Adipose tissue (tissue), 3 donors: Measurements from ENCODE around the gene FAH. TPM values are rescaled to one million over a fixed set of nuclear protein-coding genes. Genes with fewer than 3 reads are reported as not detected.
"Not testable (repeated sequence)": the region's sequence is repeated elsewhere in the genome, so short reads cannot be mapped to it uniquely, and the experiment has no call there.

Source experiments
- H3K27ac ChIP-seq: one replicate; pipeline ENCODE4 v1.5.1; 2013; ENCODE audit warnings: low read depth, low read length
- WGBS, 3 donors: extraction: QIAGEN DNeasy Blood & Tissue Kit; methylation state at CpG; one replicate each; pipeline ENCODE4 v1.1.7; 2013; 5-methylcytosine and 5-hydroxymethylcytosine counted together
- polyA plus RNA-seq, 3 donors: library from polyadenylated mRNA; stranded (reverse); fragments of 200-250 nt; gene quantifications; one replicate each; pipeline ENCODE4 v1.2.3, GENCODE V29; 2013
- donor health status: healthy with polysubstance abuse.
- donor health status: Bipolar disorder and iron deficiency.
- donor health status: healthy.

Gene FAH
- polyA plus RNA-seq, 3 donors = 25.3 to 239 (median 78.1) TPM

DNA sequence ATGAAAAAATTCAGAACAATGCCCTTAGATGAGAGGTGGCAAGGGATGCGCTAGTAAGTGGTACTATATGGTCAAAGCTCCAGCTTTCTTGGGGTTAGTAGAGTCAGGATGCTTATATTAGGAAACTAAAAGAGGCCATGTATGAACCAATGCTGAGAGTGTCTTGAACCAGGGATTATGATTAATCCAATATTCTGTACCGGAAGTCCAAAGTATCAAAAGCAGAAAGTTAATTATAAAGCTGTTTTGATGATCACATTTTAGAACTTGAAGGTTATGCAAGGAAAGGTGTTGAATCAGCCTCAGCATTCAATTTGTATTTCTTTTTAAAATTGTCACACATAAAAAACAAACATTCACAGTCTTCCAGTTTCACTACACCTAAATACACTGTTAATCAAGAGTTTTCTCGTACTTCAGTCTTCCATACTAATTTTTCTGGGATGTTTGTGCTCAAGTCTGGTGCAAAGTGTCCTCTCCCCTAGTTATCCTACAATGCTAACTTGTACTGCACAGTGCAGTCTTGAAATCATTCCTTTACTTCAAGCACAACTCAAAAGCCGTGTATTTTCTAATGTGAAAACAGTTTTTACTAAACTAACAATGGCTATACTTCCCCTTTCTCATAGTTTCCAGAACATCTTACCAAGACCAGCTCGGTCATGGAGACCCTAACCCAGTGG lies 10.7 kb upstream of the FAH start:
- no peak overlapping the region for H3K27ac ChIP-seq
- WGBS, 3 donors = 88 to 94% (median 90%) methylated on average over 5 of the region's 5 CpGs

DNA sequence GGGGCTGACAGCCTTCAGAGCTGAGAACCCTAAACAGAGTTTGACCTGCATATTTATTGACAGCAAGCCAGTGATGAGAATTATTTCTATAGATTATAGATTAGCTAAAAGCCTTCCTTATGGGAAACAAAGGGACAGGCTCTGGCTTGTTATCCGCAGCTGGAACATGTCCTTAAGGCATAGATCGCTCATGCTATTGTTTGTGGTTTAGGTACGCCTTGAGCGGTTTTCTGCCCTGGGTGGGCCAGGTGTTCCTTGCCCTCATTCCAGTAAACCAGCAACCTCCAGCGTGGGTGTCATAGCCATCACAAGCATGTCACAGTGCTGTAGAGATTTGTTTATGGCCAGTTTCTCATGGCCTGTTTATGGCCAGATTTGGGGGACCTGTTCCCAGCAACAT lies 10.2 kb upstream of the FAH start:
- 92 to 95% (median 94%) methylated on average over 5 of the region's 5 CpGs for WGBS, 3 donors
- H3K27ac ChIP-seq = no peak overlapping the region

DNA sequence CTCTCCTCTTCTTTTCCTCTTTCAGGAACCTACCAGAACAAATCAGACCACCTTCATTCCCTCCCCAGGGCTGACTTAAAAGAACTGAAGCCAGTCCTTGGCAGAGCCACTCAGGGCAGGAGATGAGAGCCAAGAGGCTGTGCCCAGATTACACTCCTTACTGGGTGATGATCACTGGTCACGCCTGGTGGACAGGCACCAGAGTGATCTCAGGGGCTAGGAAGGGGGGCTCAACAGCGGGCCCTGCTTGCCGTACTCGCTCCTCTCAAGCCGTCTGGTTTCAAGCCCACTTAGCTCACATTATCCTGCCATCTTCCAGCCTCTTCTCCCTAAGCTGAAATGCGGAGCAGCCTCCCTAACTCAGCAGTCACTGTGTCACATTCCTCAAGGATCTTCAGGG lies 1.7 kb upstream of the FAH start:
- no peak overlapping the region for H3K27ac ChIP-seq
- WGBS, 3 donors = 75 to 78% (median 77%) methylated on average over 6 of the region's 6 CpGs

DNA sequence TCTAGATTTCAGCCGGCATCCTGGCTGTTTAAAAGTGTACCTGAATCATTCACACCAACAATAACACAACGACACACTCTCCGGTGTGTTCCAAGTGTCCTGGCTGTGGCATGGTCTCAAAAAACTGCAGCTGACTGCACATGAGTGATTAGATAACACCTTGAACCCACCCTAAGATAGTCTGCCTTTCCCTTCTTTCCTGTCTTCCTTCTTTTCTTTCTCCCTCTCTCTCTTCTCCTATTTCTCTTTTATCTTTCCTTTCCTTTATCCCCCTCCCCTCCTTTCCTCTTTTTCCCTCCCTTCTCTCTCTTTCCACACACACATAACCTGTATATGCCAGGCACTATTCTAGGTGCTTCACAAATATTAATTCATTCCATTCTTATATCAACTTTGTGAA lies 1.2 kb upstream of the FAH start:
- WGBS, 3 donors = 50 to 67% (median 65%) methylated on average over 3 of the region's 3 CpGs
- H3K27ac ChIP-seq = no peak overlapping the region

DNA sequence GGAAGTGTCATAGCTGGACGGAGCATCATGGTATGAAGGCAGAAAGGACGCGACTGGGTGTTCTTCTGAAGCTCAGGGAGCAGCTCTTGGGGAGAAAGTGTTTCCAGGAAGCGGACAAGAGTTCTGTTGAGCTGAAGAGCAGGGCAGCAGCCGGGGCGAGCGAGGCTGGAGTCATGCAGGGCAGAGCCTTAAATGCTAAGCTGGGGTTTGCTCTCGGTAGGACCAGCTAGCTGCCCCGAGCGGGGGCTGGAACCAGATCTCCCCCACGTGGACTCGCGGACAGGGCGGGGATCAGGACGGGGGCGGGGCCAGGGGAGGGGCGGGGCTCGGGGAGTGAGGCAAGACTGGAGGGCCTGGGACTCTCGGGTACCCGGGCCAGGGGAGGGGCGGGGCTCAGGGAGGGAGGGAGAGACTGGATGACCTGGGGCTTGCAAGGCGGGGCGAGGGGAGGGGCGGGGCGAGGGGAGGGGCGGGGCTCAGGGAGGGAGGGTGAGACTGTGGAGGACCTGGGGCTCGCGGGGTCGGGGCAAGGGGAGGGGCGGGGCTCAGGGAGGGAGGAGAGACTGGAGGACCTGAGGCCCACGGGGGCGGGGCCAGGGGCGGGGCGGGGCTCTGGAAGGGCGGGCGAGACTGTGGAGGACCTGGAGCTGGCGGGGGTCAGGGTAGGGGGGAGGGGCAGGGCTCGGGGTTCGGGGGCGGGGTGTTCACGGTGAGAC lies 461 bp upstream of the FAH start:
- 1 to 3% (median 2%) methylated on average over 15 to 35 of the region's 41 CpGs for WGBS, 3 donors
- H3K27ac ChIP-seq = no peak overlapping the region

DNA sequence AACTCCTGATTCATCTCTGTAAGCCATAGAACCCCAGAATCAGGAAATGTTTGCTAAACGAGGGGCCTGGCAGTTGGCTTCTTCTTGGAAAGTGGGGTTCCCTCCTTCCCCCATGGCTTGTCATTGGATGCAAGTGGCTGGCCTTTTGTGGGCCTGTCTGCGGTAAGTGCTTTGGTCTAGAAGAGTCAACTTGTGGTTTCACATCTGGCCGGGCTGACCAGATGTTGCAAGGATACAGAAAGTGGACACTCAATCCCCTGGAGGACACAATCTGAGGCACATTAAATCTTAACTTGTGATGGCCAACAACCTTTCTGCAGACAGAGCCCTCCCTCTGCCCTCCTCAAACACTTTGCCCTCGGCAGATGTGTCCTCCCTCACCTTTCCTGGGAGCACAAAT lies 1.1 kb downstream of the FAH start:
- WGBS, 3 donors = 41 to 84% (median 42%) methylated on average over 4 of the region's 4 CpGs
- H3K27ac ChIP-seq = no peak overlapping the region

DNA sequence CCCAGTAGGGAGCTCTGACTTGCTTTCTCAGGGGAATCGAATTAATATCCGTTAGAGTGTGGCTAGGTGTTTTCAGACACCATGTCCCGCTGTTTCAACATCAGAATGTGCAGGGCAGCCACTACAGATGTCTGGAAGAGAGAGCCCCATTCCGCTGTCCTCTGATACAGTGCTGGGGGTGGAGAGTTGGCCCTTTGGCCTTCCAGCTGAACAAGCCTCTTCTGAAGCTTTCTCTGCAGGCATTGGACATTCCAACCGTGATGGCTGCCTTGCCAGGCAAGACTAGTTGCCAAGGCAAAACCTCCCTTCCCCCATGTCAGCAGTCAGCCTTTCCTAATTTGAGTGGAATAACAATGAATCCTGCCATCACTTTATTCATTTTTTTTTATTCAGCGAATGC lies 1.5 kb downstream of the FAH start:
- H3K27ac ChIP-seq = no peak overlapping the region
- WGBS, 3 donors = 75 to 87% (median 78%) methylated on average over 6 of the region's 6 CpGs

DNA sequence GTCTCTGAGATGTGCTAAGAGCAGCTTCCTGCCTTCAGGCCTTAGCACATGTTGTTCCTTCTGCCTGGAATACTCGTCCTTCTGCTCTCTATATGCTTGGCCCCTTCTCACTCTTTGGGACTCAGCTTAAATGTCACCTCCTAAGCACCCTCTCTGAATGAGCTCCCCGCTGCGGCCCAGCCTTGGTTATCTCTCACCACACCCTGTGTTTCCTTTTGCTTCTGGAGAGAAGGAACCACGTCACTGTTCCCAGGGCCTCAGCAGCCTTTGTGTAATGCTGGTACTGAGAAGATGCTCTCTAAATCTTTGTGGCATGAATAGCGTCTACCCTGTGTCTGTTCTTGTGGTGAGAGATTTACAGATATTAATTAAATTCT lies 2.2 kb downstream of the FAH start:
- no peak overlapping the region for H3K27ac ChIP-seq

DNA sequence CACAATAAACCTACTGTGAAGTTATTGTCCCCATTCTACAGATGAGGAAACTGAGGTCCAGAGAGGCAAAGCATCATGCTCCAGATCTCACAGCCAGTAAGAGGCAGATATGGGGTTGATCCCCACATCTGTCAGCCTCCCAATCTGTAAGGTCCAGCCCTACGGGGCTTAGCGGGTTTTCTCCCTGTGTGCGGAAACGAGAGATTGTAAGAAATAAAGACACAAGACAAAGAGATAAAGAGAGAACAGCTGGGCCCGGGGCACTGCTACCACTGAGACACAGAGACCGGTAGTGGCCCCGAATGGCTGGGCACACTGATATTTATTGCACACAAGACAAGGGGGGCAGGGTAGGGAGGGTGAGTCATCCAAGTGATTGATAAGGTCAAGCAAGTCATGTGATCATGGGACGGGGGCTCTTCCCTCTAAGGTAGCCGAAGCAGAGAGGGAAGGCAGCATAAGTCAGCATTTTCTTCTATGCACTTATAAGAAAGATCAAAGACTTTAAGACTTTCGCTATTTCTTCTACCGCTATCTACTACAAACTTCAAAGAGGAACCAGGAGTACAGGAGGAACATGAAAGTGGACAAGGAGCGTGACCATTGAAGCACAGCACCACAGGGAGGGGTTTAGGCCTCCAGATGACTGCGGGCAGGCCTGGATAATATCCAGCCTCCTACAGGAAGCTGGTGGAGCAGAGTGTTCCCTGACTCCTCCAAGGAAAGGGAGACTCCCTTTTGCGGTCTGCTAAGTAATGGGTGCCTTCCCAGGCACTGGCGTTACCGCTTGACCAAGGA lies 2.8 kb downstream of the FAH start:
- WGBS, 3 donors = 62 to 80% (median 68%) methylated on average over 16 of the region's 16 CpGs
- not testable (repeated sequence) for H3K27ac ChIP-seq

More for the DNA sequence above, 2.2 kb downstream of the FAH start:
- WGBS, 3 donors = 74 to 90% (median 77%) methylated on average over 5 of the region's 5 CpGs

DNA sequence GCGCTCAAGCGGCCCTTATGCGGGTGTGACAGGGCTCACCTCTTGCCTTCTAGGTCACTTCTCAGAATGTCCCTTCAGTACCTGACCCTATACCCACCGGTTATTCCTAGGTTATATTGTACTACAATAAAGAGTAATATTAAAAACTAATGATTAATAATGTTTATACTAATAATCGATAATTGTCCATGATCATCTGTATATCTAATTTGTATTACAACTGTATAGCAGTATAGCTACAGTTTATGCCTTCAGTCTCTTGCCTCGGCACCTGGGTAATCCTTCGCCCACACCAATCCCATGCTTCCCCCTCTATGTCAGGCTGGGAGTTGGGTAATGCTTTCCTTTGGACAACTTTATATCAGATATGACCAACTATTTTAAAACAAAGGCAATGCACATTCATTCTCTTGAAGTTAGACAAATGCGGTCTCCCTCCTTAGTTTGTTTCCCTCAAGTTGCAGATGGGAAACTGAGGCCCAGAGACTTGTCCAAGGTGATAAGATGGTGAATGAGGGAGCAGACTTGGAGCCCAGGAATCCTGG lies 3.4 kb downstream of the FAH start:
- 84 to 93% (median 91%) methylated on average over 8 of the region's 8 CpGs for WGBS, 3 donors
- H3K27ac ChIP-seq = no peak overlapping the region

DNA sequence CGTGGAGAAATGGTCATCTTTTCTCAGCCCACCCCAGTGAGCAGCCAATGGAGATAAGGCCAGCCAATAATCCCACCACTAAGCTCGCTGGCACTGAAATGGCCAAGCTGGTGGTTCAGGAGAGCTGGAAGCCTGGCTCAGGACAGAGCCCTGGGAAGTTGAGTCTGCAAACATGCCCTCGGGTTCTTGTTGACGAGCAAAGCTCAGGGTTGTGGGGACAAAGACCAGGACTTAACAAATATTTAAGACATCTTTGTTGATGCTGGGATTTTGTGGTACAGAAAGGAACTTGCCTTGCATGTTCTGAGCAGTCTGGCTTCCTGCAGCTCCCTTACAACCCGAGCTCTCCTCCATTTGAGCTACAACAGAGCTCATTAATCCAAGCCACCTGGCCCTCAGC lies 4.4 kb downstream of the FAH start:
- 86 to 94% (median 87%) methylated on average over 5 of the region's 5 CpGs for WGBS, 3 donors

DNA sequence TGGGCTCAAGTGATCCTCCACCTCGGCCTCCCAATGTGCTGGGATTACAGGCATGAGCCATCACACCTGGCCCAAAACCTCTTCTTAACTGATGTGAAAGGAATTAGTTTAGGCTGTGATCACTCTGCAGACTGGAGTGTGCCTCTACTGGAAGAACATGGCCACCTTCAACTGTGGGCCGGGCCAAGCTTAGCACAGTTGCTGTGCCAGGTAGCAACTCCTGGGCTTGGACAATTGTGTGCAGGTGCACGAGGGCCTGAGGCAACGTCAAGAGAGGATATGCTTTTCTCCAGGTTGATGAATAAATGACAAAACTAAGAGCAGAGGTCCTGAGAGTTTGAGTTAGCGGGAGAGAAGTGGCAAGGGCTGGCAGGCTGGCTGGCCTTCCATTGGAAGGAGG lies 6.5 kb downstream of the FAH start:
- WGBS, 3 donors = 96 to 99% (median 98%) methylated on average over 5 of the region's 5 CpGs
- H3K27ac ChIP-seq = no peak overlapping the region

More for the DNA sequence above, 4.4 kb downstream of the FAH start:
- no peak overlapping the region for H3K27ac ChIP-seq

DNA sequence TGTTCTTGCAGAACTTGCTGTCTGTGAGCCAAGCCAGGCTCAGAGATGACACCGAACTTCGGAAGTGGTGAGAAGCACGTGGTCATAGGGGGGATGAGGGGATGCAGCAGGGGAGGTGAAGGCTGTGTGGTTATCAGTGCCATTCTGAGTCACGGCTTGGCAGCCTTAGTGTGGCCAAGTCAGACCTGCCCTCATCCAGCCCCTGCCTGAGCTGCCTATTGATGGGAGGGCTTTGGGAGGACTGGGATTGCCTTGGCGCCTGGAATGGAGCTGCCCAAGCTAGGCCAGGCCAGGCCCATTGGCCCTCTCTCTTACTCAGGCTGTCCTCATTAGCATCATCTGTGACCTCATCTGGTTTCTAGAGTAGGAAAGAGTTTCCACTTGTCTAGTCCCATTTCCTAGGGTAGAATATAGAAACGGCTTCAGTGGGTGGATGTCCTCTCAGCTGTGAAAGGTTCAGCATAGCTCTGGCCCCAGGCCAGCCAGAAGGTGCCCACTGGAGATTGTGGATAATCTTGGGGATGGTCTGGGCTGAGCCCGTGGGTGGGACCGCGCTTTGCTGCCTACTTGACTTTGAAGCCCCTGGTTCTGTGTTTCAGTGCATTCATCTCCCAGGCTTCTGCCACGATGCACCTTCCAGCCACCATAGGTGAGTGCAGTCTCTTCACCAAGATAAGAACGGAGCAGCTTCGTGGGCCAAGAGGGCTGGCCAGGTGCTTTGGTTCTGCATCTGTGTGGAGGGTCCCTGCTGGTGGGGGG lies 7.2 kb downstream of the FAH start:
- no peak overlapping the region for H3K27ac ChIP-seq
- 89 to 93% (median 93%) methylated on average over 12 of the region's 12 CpGs for WGBS, 3 donors

DNA sequence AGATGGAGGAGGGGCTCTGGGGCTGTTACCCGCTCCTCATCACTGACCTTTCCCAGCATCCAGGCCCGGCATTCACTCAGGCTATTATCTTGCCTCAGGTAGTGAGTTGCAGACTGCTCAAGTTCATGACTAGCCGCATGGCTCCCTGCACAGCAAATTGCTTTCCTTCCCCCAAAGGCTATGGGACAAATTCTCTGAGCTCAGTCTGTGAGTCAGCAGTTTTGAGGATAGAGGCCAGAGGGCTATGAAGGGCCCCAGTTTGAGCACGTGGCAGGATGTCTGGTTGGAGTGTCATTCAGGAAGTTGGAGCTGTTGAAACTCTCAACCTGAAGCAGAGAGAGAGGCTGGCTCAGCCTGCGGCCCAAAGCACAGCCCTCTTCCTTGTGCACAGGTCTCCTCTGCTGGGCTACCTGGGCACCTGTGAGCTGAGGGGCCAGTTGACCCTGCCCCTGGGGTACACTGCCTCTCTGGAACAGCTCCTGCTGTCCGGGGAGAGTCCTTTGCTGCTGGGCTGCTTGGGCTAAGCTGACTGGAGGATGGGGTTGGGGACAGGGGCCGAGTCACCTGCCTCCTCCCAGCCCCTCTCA lies 7.9 kb downstream of the FAH start:
- 41 to 83% (median 42%) methylated on average over 7 of the region's 7 CpGs for WGBS, 3 donors
- no peak overlapping the region for H3K27ac ChIP-seq

DNA sequence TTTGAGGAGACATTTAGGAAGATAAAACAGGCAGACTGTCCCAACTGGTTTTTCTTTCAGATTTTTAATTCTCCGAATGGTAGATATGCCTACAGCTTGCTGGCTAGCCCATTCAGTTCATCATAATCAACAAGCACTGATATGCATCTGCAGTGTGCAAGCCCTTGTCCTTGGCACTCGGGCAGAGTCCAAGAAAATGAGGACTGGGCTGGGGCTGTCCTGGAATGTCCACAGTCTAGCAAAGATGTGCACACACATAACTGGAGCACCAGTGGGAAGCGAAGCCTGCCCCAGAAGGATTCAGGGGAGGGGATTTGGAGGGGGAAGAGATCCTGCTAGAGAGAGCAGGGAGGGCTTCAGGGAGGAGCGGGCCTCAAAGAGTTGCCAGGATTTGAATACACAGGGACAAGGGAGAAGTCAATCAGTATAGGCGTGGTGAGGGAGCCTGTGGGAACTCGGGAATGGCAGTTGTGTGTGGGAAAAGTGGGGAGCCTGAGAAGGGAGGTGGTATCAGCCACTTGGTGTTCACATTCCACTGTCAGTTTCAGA lies 8.7 kb downstream of the FAH start:
- no peak overlapping the region for H3K27ac ChIP-seq
- WGBS, 3 donors = 75 to 82% (median 82%) methylated on average over 6 of the region's 6 CpGs

DNA sequence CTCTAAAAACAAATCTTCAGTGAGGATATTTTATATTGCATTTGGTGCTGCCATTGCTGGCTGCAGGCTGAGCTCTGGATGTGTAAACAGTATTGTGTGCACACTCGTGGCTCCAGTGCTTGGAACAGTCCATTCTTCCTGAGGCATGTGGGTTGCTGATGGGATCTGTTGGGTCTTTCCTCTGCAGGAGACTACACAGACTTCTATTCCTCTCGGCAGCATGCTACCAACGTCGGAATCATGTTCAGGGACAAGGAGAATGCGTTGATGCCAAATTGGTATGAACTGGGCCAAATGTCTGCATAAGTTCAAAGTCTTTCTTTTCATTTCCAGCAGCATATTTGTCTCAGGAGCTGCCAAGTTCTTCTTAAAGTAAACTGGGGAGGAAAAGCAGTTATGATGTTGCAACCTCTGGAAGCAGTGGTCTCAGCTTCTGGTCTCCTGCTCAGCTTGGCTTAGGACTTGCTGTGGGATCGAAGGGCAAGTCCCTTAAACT lies 9.3 kb downstream of the FAH start:
- 39 to 52% (median 48%) methylated on average over 6 of the region's 6 CpGs for WGBS, 3 donors
- H3K27ac ChIP-seq = no peak overlapping the region

DNA sequence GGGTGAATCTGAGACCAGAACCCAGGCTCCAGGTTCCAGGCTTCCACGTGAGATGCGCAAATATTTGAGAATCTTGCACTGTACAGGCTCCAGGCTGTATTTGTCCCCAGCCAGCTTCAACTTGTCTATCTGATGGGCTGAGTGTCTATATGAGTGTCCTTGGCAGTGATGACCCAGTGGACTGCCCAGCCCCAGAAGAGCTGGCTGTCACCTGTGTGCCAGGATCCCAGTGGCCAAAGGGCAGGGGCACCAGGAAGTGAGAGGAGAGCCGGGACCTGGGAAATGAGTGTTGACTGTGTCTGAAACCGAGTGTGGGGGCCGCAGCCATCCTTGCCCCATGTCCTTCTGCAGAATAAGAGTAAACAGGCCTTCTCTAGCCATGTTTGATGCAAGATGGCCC lies 10.4 kb downstream of the FAH start:
- no peak overlapping the region for H3K27ac ChIP-seq
- 89 to 97% (median 94%) methylated on average over 5 of the region's 5 CpGs for WGBS, 3 donors

DNA sequence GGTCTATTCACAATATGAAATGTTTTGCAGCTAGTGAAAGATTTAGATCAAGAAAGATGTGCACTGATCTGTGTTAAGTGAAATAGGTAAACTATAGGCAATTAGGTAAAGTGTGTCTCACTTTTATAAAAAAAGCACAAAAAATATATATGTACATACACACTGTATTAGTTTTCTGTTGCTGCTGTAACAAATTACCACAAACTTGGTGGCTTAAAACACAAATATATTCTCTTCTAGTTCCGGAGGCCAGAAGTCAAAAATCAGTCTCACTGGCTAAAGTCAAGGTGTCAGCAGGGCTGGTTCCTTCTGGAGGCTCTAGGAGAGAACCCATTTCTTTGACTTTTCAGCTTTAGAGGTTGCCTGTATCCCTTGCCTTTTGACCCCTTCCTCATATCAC lies 11.1 kb downstream of the FAH start:
- H3K27ac ChIP-seq = no peak overlapping the region
- 95 to 100% (median 98%) methylated on average over 1 of the region's 1 CpG for WGBS, 3 donors
